Measurements from ENCODE around the gene RNF208. TPM values are rescaled to one million over a fixed set of nuclear protein-coding genes. Genes with fewer than 3 reads are reported as not detected.

RNF208 gene
- total and polyA plus RNA-seq, 2 of the 4 experiments (the other 2 are of a cell fraction), result 1.2 TPM; not detected in 1

DNA sequence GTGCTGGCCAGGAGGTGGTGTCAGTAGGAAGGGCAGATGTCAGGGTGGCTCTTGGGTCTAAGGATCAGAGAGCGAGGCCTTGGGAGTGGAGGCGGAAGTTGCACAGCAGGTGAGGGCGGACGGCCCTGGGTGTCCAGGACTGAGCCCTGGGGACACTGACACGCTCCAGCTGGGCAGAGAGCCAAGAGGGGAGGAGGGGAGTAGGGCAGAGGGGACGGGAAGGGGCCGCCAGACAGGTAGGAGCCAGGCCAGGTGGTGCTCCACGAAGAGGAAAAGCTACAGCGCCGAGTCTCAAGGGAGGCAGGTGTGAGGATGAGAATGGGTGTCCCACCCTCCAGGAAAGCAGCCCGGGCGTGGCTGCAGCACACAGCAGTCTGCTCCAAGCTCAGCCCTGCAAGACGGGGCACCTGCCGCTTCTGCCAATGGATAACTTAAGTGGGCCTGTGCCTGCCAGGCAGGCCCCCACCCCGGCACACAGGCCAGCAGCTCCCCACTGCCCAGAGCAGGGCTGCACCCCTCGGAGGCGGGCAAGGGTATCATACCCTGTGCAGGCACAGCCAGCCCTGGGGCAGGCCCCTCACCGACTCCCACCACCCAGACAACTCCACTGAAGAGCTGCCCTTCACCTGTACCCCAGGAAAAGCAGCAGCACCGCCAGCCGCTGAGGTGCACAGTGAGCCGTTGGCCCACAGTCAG is 26.4 kb downstream of the RNF208 start:
- Histone ChIP-seq H3K9me1 (ENCODE audit: insufficient read depth, low read length) (no peaks in the 10 kb centered on the region), H3K4me2 (ENCODE audit: low read depth, low read length) (no peak overlapping the region), H3K79me1 (ENCODE audit: low read depth in 1 of 2, low read length in 2 of 2) (peaks cover 7 to 70% of the 10 kb centered on the region in 2 experiments), H3K27me3 (ENCODE audit: control insufficient read depth, insufficient read depth, low read length) (no peaks in the 10 kb centered on the region), H2BK120ac (ENCODE audit: low read depth, low read length) (no peak overlapping the region), H2AK9ac (replicated peaks; ENCODE audit: low read depth, low read length, poor library complexity) (no peak overlapping the region), H4K91ac (ENCODE audit: insufficient read depth, low read depth, low read length) (no peak overlapping the region), H2AK5ac (ENCODE audit: low read depth, low read length) (no peak overlapping the region), H3K14ac (replicated peaks; ENCODE audit: low read depth, low read length) (no peak overlapping the region), H3K36me3 (ENCODE audit: control insufficient read depth, insufficient read depth, low read length) (peaks cover 18% of the 10 kb centered on the region), H3K23ac (ENCODE audit: low read depth, low read length) (no peak overlapping the region), H3K18ac (ENCODE audit: low read depth, low read length) (no peak overlapping the region), H3K4me1 (ENCODE audit: control insufficient read depth, insufficient read depth, low read length) (peaks cover 15% of the 10 kb centered on the region), H3K56ac (ENCODE audit: extremely low read depth, insufficient read depth, low read length) (no peak overlapping the region), H3K27ac (ENCODE audit: insufficient read depth, low read length) (no peak overlapping the region), H2BK20ac (ENCODE audit: low read depth, low read length) (no peak overlapping the region), H3K4ac (ENCODE audit: low read depth, low read length) (no peak overlapping the region), H4K20me1 (ENCODE audit: insufficient read depth, low read length) (peaks cover 39% of the 10 kb centered on the region), H2AFZ (replicated peaks; ENCODE audit: low read length, poor library complexity) (no peak overlapping the region), H4K5ac (ENCODE audit: low read depth, low read length) (no peak overlapping the region), H3K9me3 (ENCODE audit: control insufficient read depth, insufficient read depth, low read length) (no peaks in the 10 kb centered on the region), H4K8ac (ENCODE audit: low read depth in 2 of 2, low read length in 2 of 2) (no peak overlapping the region), H2BK5ac (ENCODE audit: low read depth, low read length, poor library complexity, severe bottlenecking) (no peak overlapping the region), H3K4me3 (ENCODE audit: insufficient read depth, low read depth, low read length) (no peak overlapping the region), H2BK15ac (ENCODE audit: low read depth, low read length) (no peak overlapping the region), H3K9ac (ENCODE audit: low read depth, low read length) (no peak overlapping the region)
- TF ChIP-seq CHD1 (IDR thresholded peaks at IDR 0.05; ENCODE audit: low read depth, low read length) (no peak), NFE2L2 (IDR thresholded peaks at IDR 0.05; ENCODE audit: low read depth, low read length) (no peak), BHLHE40 (IDR thresholded peaks at IDR 0.05; ENCODE audit: low read depth, low read length) (no peak), CEBPB (IDR thresholded peaks at IDR 0.05; ENCODE audit: low read depth, low read length) (no peak), FOS (IDR thresholded peaks at IDR 0.05; ENCODE audit: low read depth, low read length) (no peak), MAZ (IDR thresholded peaks at IDR 0.05; ENCODE audit: borderline replicate concordance, low read depth, low read length) (no peak), MAFK (IDR thresholded peaks at IDR 0.05; ENCODE audit: low read depth, low read length) (no peak), MXI1 (IDR thresholded peaks at IDR 0.05; ENCODE audit: borderline replicate concordance, low read depth, low read length) (no peak), RCOR1 (IDR thresholded peaks at IDR 0.05; ENCODE audit: insufficient replicate concordance, low read length) (no peak), RFX5 (IDR thresholded peaks at IDR 0.05; ENCODE audit: low read depth, low read length) (no peak), POLR2A (IDR thresholded peaks at IDR 0.05; ENCODE audit: low read depth, low read length) (no peak), SMC3 (IDR thresholded peaks at IDR 0.05; ENCODE audit: low read depth, low read length) (no peak)
- TF ChIP-seq, protein P1, sequence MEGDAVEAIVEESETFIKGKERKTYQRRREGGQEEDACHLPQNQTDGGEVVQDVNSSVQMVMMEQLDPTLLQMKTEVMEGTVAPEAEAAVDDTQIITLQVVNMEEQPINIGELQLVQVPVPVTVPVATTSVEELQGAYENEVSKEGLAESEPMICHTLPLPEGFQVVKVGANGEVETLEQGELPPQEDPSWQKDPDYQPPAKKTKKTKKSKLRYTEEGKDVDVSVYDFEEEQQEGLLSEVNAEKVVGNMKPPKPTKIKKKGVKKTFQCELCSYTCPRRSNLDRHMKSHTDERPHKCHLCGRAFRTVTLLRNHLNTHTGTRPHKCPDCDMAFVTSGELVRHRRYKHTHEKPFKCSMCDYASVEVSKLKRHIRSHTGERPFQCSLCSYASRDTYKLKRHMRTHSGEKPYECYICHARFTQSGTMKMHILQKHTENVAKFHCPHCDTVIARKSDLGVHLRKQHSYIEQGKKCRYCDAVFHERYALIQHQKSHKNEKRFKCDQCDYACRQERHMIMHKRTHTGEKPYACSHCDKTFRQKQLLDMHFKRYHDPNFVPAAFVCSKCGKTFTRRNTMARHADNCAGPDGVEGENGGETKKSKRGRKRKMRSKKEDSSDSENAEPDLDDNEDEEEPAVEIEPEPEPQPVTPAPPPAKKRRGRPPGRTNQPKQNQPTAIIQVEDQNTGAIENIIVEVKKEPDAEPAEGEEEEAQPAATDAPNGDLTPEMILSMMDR (conservative IDR thresholded peaks at IDR 0.05; ENCODE audit: low read depth, low read length), result no peak
- TF ChIP-seq, protein P2, sequence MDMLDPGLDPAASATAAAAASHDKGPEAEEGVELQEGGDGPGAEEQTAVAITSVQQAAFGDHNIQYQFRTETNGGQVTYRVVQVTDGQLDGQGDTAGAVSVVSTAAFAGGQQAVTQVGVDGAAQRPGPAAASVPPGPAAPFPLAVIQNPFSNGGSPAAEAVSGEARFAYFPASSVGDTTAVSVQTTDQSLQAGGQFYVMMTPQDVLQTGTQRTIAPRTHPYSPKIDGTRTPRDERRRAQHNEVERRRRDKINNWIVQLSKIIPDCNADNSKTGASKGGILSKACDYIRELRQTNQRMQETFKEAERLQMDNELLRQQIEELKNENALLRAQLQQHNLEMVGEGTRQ (IDR thresholded peaks at IDR 0.05; ENCODE audit: low read depth, low read length), result no peak
- TF ChIP-seq, protein P3, sequence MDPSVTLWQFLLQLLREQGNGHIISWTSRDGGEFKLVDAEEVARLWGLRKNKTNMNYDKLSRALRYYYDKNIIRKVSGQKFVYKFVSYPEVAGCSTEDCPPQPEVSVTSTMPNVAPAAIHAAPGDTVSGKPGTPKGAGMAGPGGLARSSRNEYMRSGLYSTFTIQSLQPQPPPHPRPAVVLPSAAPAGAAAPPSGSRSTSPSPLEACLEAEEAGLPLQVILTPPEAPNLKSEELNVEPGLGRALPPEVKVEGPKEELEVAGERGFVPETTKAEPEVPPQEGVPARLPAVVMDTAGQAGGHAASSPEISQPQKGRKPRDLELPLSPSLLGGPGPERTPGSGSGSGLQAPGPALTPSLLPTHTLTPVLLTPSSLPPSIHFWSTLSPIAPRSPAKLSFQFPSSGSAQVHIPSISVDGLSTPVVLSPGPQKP (IDR thresholded peaks at IDR 0.05; ENCODE audit: borderline replicate concordance, low read depth, low read length), result no peak
- ChIA-PET POLR2A (ENCODE audit: unreplicated experiment) (no interaction called here), CTCF (interaction anchor here (1.0 kb wide), 1 partner anchor 31 kb away, joined by 3 read pairs; the partner anchor contains the start of gene RNF224)
- in situ Hi-C loops (cut with MboI; ENCODE audit: low sequenced_read_pairs), result no loop called here
- dilution Hi-C loops (cut with HindIII; ENCODE audit: low sequenced_read_pairs, unreplicated experiment), result no loop called here
- BruUV-seq (replicated peaks), result no TSS peak
- intact Hi-C loops (cut with micrococcal nuclease), result no loop called here
- WGBS, 2 experiments (ENCODE audit: extremely low coverage in 2 of 2, insufficient read length in 1 of 2), result 87% methylated on average over 16 of the region's 21 CpGs; no CpG with 5 or more reads in 1 of the 2 experiments
- ATAC-seq (ENCODE audit: low read depth), result no peak
- no peak for DNase-seq
